ENCODE data around the gene GDPD4. TPM values are rescaled to one million over a fixed set of nuclear protein-coding genes. Genes with fewer than 3 reads are reported as not detected.

GDPD4 gene
- total RNA-seq, 1 experiment from 2014 or later = not detected

- Histone ChIP-seq H3K79me2 (ENCODE audit: insufficient read depth, low read length) (no peaks in the 10 kb centered on the region), H3K4me2 (ENCODE audit: low read length) (no peak overlapping the region), H3K9me2 (ENCODE audit: insufficient read depth) (no peaks in the 10 kb centered on the region), H3K27ac (ENCODE audit: low read depth, low read length) (no peak overlapping the region), H3K36me3 (ENCODE audit: control insufficient read depth in 1 of 2, insufficient read depth in 2 of 2, low read length in 2 of 2) (no peaks in the 10 kb centered on the region), H3K4me1 (ENCODE audit: control insufficient read depth in 1 of 2, insufficient read depth in 2 of 2, low read length in 2 of 2) (peaks cover 0 to 4% of the 10 kb centered on the region in 2 experiments; a peak in 1 of 4 replicates), H2AFZ (ENCODE audit: low read depth, low read length, poor library complexity, severe bottlenecking) (no peak overlapping the region), H3K9me3 (ENCODE audit: control insufficient read depth in 1 of 2, insufficient read depth in 1 of 2, low read depth in 1 of 2, low read length in 2 of 2) (no peaks in the 10 kb centered on the region), H4K20me1 (ENCODE audit: insufficient read depth) (no peaks in the 10 kb centered on the region), H3K27me3 (ENCODE audit: insufficient read depth, low read length) (no peaks in the 10 kb centered on the region), H3K4me3 (replicated peaks in 1 of 2; ENCODE audit: low read depth in 1 of 2, low read length in 2 of 2) (no peak overlapping the region), H3K9ac (ENCODE audit: low read length) (no peak overlapping the region)
- TF ChIP-seq JUND (IDR thresholded peaks at IDR 0.05) = no peak
- TF ChIP-seq YY1 (IDR thresholded peaks at IDR 0.05; ENCODE audit: extremely low read depth, insufficient replicate concordance, low read depth, low read length) = no peak
- no peak for TF ChIP-seq ELF1 (IDR thresholded peaks at IDR 0.05; ENCODE audit: borderline replicate concordance, low read depth)
- TF ChIP-seq EGR1 (IDR thresholded peaks at IDR 0.05; ENCODE audit: low read depth) = no peak
- TF ChIP-seq ZNF274 (IDR thresholded peaks at IDR 0.05; ENCODE audit: low read depth, low read length) = no peak
- TF ChIP-seq FOSL1 (IDR thresholded peaks at IDR 0.05; ENCODE audit: low read depth) = no peak
- TF ChIP-seq CEBPB (IDR thresholded peaks at IDR 0.05; ENCODE audit: low read depth) = no peak
- no peak for TF ChIP-seq CBX3 (IDR thresholded peaks at IDR 0.05; ENCODE audit: low read depth)
- TF ChIP-seq TCF7L2 (IDR thresholded peaks at IDR 0.05; ENCODE audit: borderline replicate concordance, extremely low read depth, insufficient read depth, insufficient read length) = no peak
- TF ChIP-seq ZFX (IDR thresholded peaks at IDR 0.05) = no peak
- no peak for TF ChIP-seq SRF (IDR thresholded peaks at IDR 0.05; ENCODE audit: low read depth)
- ATAC-seq (no peak), DNase-seq (ENCODE audit: low read depth, low spot score) (no peak)
- POLR2A ChIA-PET = no interaction called here
- BruUV-seq (replicated peaks) = no TSS peak
- CTCF ChIA-PET = no interaction called here
- RAD21 ChIA-PET (ENCODE audit: low non-redundant PET in 1 of 2, low total read pairs in 2 of 2, uncharacterized antibody in 2 of 2, unreplicated experiment in 2 of 2) = no interaction called here
- intact Hi-C loops (cut with micrococcal nuclease) = no loop called here
These were observed 98.3 kb downstream of the GDPD4 start for GRCh38 chr11:77202941-77203900.
